Activated CD8-positive, alpha-beta memory T cell treated with anti-CD3 and anti-CD28 coated beads, Interleukin-2, amount 50 U/mL, for 1 hour (primary cell): ENCODE results near the gene FHIT.

ENCODE experiments used
- DNase-seq: peaks from one replicate; pipeline ENCODE4 v3.0.0-alpha.2; 2020; ENCODE audit errors: extremely low read depth

FHIT gene

GRCh38 chr3:59730591-59730990 lies 1520.7 kb downstream of the FHIT start:
- DNase-seq = no peak

- DNase-seq = no peak
Measured at GRCh38 chr3:59728587-59728908, 1522.7 kb downstream of the FHIT start.

- no peak for DNase-seq
Measured at GRCh38 chr3:59727902-59728586, 1523.2 kb downstream of the FHIT start.

- no peak for DNase-seq
Measured at GRCh38 chr3:59726279-59726678, 1525.0 kb downstream of the FHIT start.

GRCh38 chr3:59717679-59718205 lies 1533.5 kb downstream of the FHIT start:
- DNase-seq = no peak

- DNase-seq = no peak
Measured at GRCh38 chr3:59714066-59714465, 1537.2 kb downstream of the FHIT start.

- no peak for DNase-seq
Measured at GRCh38 chr3:59710554-59710953, 1540.7 kb downstream of the FHIT start.

- no peak for DNase-seq
Measured at GRCh38 chr3:59709702-59710553, 1541.3 kb downstream of the FHIT start.

- DNase-seq = no peak
Measured at GRCh38 chr3:59708202-59708601, 1543.0 kb downstream of the FHIT start.

- no peak for DNase-seq
Measured at GRCh38 chr3:59704292-59704691, 1547.0 kb downstream of the FHIT start.

- DNase-seq = no peak
Measured at GRCh38 chr3:59699648-59700320, 1551.5 kb downstream of the FHIT start.
